OCI-LY7 (cell line): Measurements from ENCODE around the gene RPS21.

Experiments used
- EZH2phosphoT487 ChIP-seq: fragments of 200-600 bp; sonication (generic); IDR thresholded peaks from 2 replicates; pipeline ENCODE4 v1.6.1; 2018; ENCODE audit warnings: low read depth, borderline replicate concordance, mild to moderate bottlenecking, mixed run types, antibody characterized with exemption, low read length, moderate library complexity, mixed read lengths
- TF ChIP-seq, protein P1 (sequence below): fragments of 200-600 bp; sonication (generic); conservative IDR thresholded peaks from 2 replicates; pipeline ENCODE4 v1.5.1; 2014; ENCODE audit warnings: mild to moderate bottlenecking, antibody characterized with exemption, low read length, moderate library complexity, mixed read lengths

- TF ChIP-seq, protein P1, sequence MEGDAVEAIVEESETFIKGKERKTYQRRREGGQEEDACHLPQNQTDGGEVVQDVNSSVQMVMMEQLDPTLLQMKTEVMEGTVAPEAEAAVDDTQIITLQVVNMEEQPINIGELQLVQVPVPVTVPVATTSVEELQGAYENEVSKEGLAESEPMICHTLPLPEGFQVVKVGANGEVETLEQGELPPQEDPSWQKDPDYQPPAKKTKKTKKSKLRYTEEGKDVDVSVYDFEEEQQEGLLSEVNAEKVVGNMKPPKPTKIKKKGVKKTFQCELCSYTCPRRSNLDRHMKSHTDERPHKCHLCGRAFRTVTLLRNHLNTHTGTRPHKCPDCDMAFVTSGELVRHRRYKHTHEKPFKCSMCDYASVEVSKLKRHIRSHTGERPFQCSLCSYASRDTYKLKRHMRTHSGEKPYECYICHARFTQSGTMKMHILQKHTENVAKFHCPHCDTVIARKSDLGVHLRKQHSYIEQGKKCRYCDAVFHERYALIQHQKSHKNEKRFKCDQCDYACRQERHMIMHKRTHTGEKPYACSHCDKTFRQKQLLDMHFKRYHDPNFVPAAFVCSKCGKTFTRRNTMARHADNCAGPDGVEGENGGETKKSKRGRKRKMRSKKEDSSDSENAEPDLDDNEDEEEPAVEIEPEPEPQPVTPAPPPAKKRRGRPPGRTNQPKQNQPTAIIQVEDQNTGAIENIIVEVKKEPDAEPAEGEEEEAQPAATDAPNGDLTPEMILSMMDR, result no peak
- TF ChIP-seq EZH2phosphoT487, result no peak
Measured at GRCh38 chr20:62389601-62390087, 2.7 kb downstream of the RPS21 start.
